ENCODE data around the gene EPHA2. TPM values are rescaled to one million over a fixed set of nuclear protein-coding genes. Genes with fewer than 3 reads are reported as not detected.
"Not testable (repeated sequence)": the region's sequence is repeated elsewhere in the genome, so short reads cannot be mapped to it uniquely, and the experiment has no call there.

Gene EPHA2
- total RNA-seq, 1 experiment from 2014 or later = 248 TPM

- intact Hi-C loops (cut with micrococcal nuclease) = no loop called here
Observed at GRCh38 chr1:16199157-16199501, 43.3 kb upstream of the EPHA2 start.

GRCh38 chr1:16198444-16199156 is 42.7 kb upstream of the EPHA2 start:
- no peaks in the 10 kb centered on the region for H3K4me1 Mint-ChIP-seq (ENCODE audit: insufficient read depth, unreplicated experiment)
- no TSS peak for BruUV-seq (replicated peaks)

More at GRCh38 chr1:16199157-16199501, 43.3 kb upstream of the EPHA2 start:
- no peak for TF ChIP-seq CTCF (IDR thresholded peaks at IDR 0.05; ENCODE audit: unreplicated experiment)
- H3K27me3 Mint-ChIP-seq (ENCODE audit: insufficient read depth, unreplicated experiment) = no peaks in the 10 kb centered on the region
- peaks cover 5% of the 10 kb centered on the region for H3K36me3 Mint-ChIP-seq (ENCODE audit: insufficient read depth, unreplicated experiment)
- no TSS peak for BruUV-seq (replicated peaks)
- no peak overlapping the region for H3K4me3 Mint-ChIP-seq (ENCODE audit: unreplicated experiment)
- no peak overlapping the region for H3K27ac Mint-ChIP-seq (ENCODE audit: low read depth, unreplicated experiment)
- ChIA-PET POLR2A (interaction anchor here (0.5 kb wide), 1 partner anchor 33 kb away, joined by 3 read pairs; no protein-coding TSS in a partner anchor), CTCF (interaction anchor here (1.1 to 1.9 kb wide), 3 partner anchors 45 to 164 kb away, joined by 4 to 7 read pairs (median 6); no protein-coding TSS in a partner anchor)
- no peak for DNase-seq (ENCODE audit: unreplicated experiment)
- H3K9me3 Mint-ChIP-seq (ENCODE audit: unreplicated experiment) = no peaks in the 10 kb centered on the region
- no peaks in the 10 kb centered on the region for H3K4me1 Mint-ChIP-seq (ENCODE audit: insufficient read depth, unreplicated experiment)

GRCh38 chr1:16196874-16197273 is 41.0 kb upstream of the EPHA2 start:
- POLR2A ChIA-PET = no interaction called here

More at GRCh38 chr1:16198444-16199156, 42.7 kb upstream of the EPHA2 start:
- intact Hi-C loops (cut with micrococcal nuclease) = no loop called here
- H3K27ac Mint-ChIP-seq (ENCODE audit: low read depth, unreplicated experiment) = no peak overlapping the region
- no peak for DNase-seq (ENCODE audit: unreplicated experiment)
- ChIA-PET CTCF (interaction anchor here (1.4 to 1.9 kb wide), 3 partner anchors 46 to 120 kb away, joined by 3 to 6 read pairs (median 4); no protein-coding TSS in a partner anchor), POLR2A (interaction anchor here (0.5 kb wide), 1 partner anchor 34 kb away, joined by 3 read pairs; no protein-coding TSS in a partner anchor)
- TF ChIP-seq CTCF (IDR thresholded peaks at IDR 0.05; ENCODE audit: unreplicated experiment) = no peak
- peaks cover 5% of the 10 kb centered on the region for H3K36me3 Mint-ChIP-seq (ENCODE audit: insufficient read depth, unreplicated experiment)
- no peaks in the 10 kb centered on the region for H3K9me3 Mint-ChIP-seq (ENCODE audit: unreplicated experiment)
- H3K27me3 Mint-ChIP-seq (ENCODE audit: insufficient read depth, unreplicated experiment) = no peaks in the 10 kb centered on the region
- no peak overlapping the region for H3K4me3 Mint-ChIP-seq (ENCODE audit: unreplicated experiment)

GRCh38 chr1:16196139-16196538 is 40.3 kb upstream of the EPHA2 start:
- DNase-seq (ENCODE audit: unreplicated experiment); H3K36me3 Mint-ChIP-seq (ENCODE audit: insufficient read depth, unreplicated experiment); BruUV-seq (replicated peaks); H3K4me1 Mint-ChIP-seq (ENCODE audit: insufficient read depth, unreplicated experiment); intact Hi-C loops (cut with micrococcal nuclease); H3K27me3 Mint-ChIP-seq (ENCODE audit: insufficient read depth, unreplicated experiment); POLR2A ChIA-PET; H3K27ac Mint-ChIP-seq (ENCODE audit: low read depth, unreplicated experiment); H3K9me3 Mint-ChIP-seq (ENCODE audit: unreplicated experiment); H3K4me3 Mint-ChIP-seq (ENCODE audit: unreplicated experiment); CTCF ChIA-PET: not testable (repeated sequence)

More at GRCh38 chr1:16196874-16197273, 41.0 kb upstream of the EPHA2 start:
- no peaks in the 10 kb centered on the region for H3K36me3 Mint-ChIP-seq (ENCODE audit: insufficient read depth, unreplicated experiment)
- intact Hi-C loops (cut with micrococcal nuclease) = no loop called here
- no peaks in the 10 kb centered on the region for H3K4me1 Mint-ChIP-seq (ENCODE audit: insufficient read depth, unreplicated experiment)
- CTCF ChIA-PET = no interaction called here
- no peaks in the 10 kb centered on the region for H3K9me3 Mint-ChIP-seq (ENCODE audit: unreplicated experiment)
- no peak for DNase-seq (ENCODE audit: unreplicated experiment)
- no peak overlapping the region for H3K4me3 Mint-ChIP-seq (ENCODE audit: unreplicated experiment)
- no peak for TF ChIP-seq CTCF (IDR thresholded peaks at IDR 0.05; ENCODE audit: unreplicated experiment)
- H3K27ac Mint-ChIP-seq (ENCODE audit: low read depth, unreplicated experiment) = no peak overlapping the region
- H3K27me3 Mint-ChIP-seq (ENCODE audit: insufficient read depth, unreplicated experiment) = no peaks in the 10 kb centered on the region
- no TSS peak for BruUV-seq (replicated peaks)

Measured in MCF 10A (cell line).